T-cell (primary cell): ENCODE data around the gene ARGLU1. TPM values are rescaled to one million over a fixed set of nuclear protein-coding genes. Genes with fewer than 3 reads are reported as not detected.

Experiments
- ATAC-seq, 4 experiments: fragments of 200-7000 bp in 3 of 4; fragments of 150-1000 bp in 1 of 4; cut with Tn5 transposase; replicated peaks in 1 of 4; 1 replicate in 3 of 4; 2 replicates in 1 of 4; pipeline ENCODE4 v1.10.0; 2021; ENCODE audit warnings: moderate library complexity in 3 of 4, mild to moderate bottlenecking in 2 of 4, moderate number of reproducible peaks in 1 of 4
- CTCF ChIA-PET, 2 donors: fragments of 300-600 bp; sonication (Branson Sonifier 250); formaldehyde crosslinking; loops; one replicate each; lab custom pipeline; 2022; ENCODE audit warnings: antibody characterized with exemption in 2 of 2; lab: Charles Lee
- POLR2A ChIA-PET, 2 donors: fragments of 300-600 bp; sonication (Branson Sonifier 250); formaldehyde crosslinking; loops; one replicate each; lab custom pipeline; 2022; ENCODE audit warnings: antibody characterized with exemption in 2 of 2; lab: Charles Lee
- DNase-seq, 35 experiments: peaks; one replicate each; pipeline versions ENCODE4 v3.0.0 to v3.0.0-alpha.2; 2013 to 2023
- H3K27ac ChIP-seq: one replicate; pipeline ENCODE4 v1.5.1; 2013; ENCODE audit warnings: low read length
- H3K27me3 ChIP-seq, 2 experiments: replicated peaks in 1 of 2; 1 replicate in 1 of 2; 2 replicates in 1 of 2; pipeline versions ENCODE4 v1.6.1 to v1.7.0; 2013; ENCODE audit warnings: low read length in 1 of 2, mixed read lengths in 1 of 2; ENCODE audit not compliant: control insufficient read depth in 2 of 2, insufficient read depth in 2 of 2; ENCODE audit errors: extremely low read depth in 1 of 2
- H3K36me3 ChIP-seq, 2 donors: 1 replicate in 1 of 2; 2 replicates in 1 of 2; pipeline versions ENCODE4 v1.6.1 to v1.7.0; 2013; ENCODE audit warnings: low read length in 1 of 2; ENCODE audit not compliant: control insufficient read depth in 2 of 2, insufficient read depth in 1 of 2; ENCODE audit errors: extremely low read depth in 1 of 2
- H3K4me1 ChIP-seq, 2 experiments: 1 replicate in 1 of 2; 2 replicates in 1 of 2; pipeline versions ENCODE4 v1.6.1 to v1.7.0; 2013; ENCODE audit warnings: low read length in 2 of 2, mixed read lengths in 1 of 2; ENCODE audit not compliant: insufficient read depth in 2 of 2, control insufficient read depth in 1 of 2; ENCODE audit errors: extremely low read depth in 1 of 2
- H3K4me3 ChIP-seq, 2 donors: 1 replicate in 1 of 2; 2 replicates in 1 of 2; pipeline versions ENCODE4 v1.5.1 to v1.7.0; 2013; ENCODE audit warnings: mild to moderate bottlenecking in 2 of 2, low read length in 1 of 2, moderate library complexity in 1 of 2; ENCODE audit not compliant: control insufficient read depth in 1 of 2; ENCODE audit errors: extremely low read depth in 1 of 2
- H3K9me3 ChIP-seq: 2 replicates; pipeline ENCODE4 v1.7.0; 2013
- H3K27ac Mint-ChIP-seq, 2 donors: one replicate each; pipeline ENCODE4 v1.8.0; 2020 to 2021; ENCODE audit warnings: mild to moderate bottlenecking in 2 of 2, mixed read lengths in 2 of 2
- H3K27me3 Mint-ChIP-seq, 2 donors: one replicate each; pipeline ENCODE4 v1.8.0; 2021 to 2022; ENCODE audit warnings: mixed read lengths in 2 of 2
- H3K36me3 Mint-ChIP-seq: one replicate; pipeline ENCODE4 v1.8.0; 2021; ENCODE audit warnings: mixed read lengths
- H3K4me1 Mint-ChIP-seq, 3 donors: one replicate each; pipeline ENCODE4 v1.8.0; 2020 to 2022; ENCODE audit warnings: mixed read lengths in 3 of 3, mild to moderate bottlenecking in 1 of 3
- H3K4me3 Mint-ChIP-seq, 3 donors: one replicate each; pipeline ENCODE4 v1.8.0; 2020 to 2022; ENCODE audit warnings: mild to moderate bottlenecking in 3 of 3, mixed read lengths in 3 of 3, moderate library complexity in 3 of 3
- H3K9me3 Mint-ChIP-seq, 3 donors: one replicate each; pipeline ENCODE4 v1.8.0; 2020 to 2022; ENCODE audit warnings: mixed read lengths in 3 of 3
- WGBS: methylation state at CpG from one replicate; pipeline ENCODE4 v1.1.5; 2013; ENCODE audit warnings: missing lambda C conversion rate; ENCODE audit not compliant: insufficient coverage; 5-methylcytosine and 5-hydroxymethylcytosine counted together
- total RNA-seq, 35 experiments: library from RNA in 6 of 35; stranded (reverse) in 6 of 35; fragments of 120-200 nt in 1 of 35; gene quantifications; one replicate each; pipeline versions ENCODE4 v1.2.1 to v1.2.4 and lab custom pipeline; 2013 to 2026

The ARGLU1 gene
- total RNA-seq, 5 donors from 2014 or later (not counting 1 experiment from before 2014, with no cell fraction given) = 158 to 197 (median 184) TPM

DNA sequence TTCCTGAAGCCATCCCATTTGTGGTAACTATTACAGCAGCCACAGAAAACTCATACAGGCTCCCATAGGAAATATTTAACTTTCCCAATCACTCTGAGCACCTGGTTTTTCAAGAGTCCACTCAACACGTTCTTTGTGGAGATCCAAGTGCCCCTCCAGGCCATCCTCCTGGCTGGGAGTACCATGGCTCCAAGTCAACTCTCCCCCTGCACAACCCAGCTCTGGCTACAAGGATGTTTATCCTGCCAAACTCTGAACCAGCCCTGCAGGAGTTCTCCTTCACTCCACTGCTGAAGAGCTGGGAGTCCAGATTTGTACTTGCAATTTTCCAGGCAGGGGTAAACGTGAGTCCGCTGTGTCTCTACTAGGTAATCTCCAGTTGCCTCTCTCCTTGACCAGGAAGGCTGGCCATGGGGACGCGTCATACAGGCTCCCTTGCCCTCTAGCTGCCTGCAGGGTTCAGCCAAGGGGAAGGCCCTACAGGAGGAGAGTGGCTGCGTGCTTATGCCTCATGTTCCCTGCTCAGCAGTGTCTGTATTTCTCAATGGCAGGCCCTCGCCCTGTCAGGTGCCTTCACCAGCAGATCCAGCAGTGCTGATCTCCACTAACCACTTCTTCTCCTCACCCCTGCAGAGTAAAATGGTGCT, 29.9 kb upstream of the ARGLU1 start:
- no peaks in the 10 kb centered on the region for H3K36me3 Mint-ChIP-seq
- H3K4me3 Mint-ChIP-seq = no peak overlapping the region
- ATAC-seq = no peak
- CTCF ChIA-PET = no interaction called here
- H3K9me3 Mint-ChIP-seq = no peaks in the 10 kb centered on the region
- Histone ChIP-seq H3K27ac (no peak overlapping the region), H3K27me3 (peaks cover 0 to 10% of the 10 kb centered on the region in 2 experiments), H3K4me3 (no peak overlapping the region), H3K4me1 (peaks cover 0 to 3% of the 10 kb centered on the region in 2 experiments), H3K36me3 (no peaks in the 10 kb centered on the region), H3K9me3 (no peaks in the 10 kb centered on the region)
- DNase-seq = no peak
- WGBS = 89% methylated on average over 7 of the region's 7 CpGs
- peaks cover 10 to 20% (median 11%) of the 10 kb centered on the region in 3 donors for H3K4me1 Mint-ChIP-seq
- no peak overlapping the region for H3K27ac Mint-ChIP-seq
- peaks cover 13 to 16% of the 10 kb centered on the region in 2 donors for H3K27me3 Mint-ChIP-seq
- POLR2A ChIA-PET = no interaction called here

DNA sequence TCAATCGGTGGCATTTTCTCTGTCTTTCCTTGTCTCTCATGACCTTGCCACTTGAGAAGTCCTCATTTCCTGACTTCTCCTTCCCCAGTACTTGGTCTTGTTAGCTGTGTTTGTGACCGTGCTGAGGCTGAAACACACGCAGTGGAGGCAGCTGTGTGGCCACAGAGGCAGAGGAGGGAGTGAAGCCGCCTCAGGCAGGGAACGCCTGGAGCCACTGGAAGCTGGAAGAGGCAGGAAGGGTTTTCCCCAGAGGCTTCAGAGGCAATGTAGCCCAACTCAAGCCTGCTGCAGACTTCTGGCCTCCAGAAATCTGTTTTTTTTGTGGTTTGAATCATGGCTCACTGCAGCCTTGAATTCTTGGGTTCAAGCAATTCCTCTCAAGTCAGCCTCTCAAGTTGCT, 29.2 kb upstream of the ARGLU1 start:
- H3K36me3 Mint-ChIP-seq = no peaks in the 10 kb centered on the region
- no peak overlapping the region for H3K27ac Mint-ChIP-seq
- ChIA-PET POLR2A (no interaction called here), CTCF (no interaction called here)
- H3K27me3 Mint-ChIP-seq = peaks cover 15 to 22% of the 10 kb centered on the region in 2 donors
- ATAC-seq = no peak
- Histone ChIP-seq H3K4me1 (peaks cover 0 to 3% of the 10 kb centered on the region in 2 experiments), H3K4me3 (no peak overlapping the region), H3K9me3 (no peaks in the 10 kb centered on the region), H3K27me3 (peaks cover 0 to 10% of the 10 kb centered on the region in 2 experiments), H3K27ac (no peak overlapping the region), H3K36me3 (no peaks in the 10 kb centered on the region)
- H3K4me1 Mint-ChIP-seq = peaks cover 10 to 14% (median 11%) of the 10 kb centered on the region in 3 donors
- no peaks in the 10 kb centered on the region for H3K9me3 Mint-ChIP-seq
- no peak for DNase-seq
- 90% methylated on average over 3 of the region's 5 CpGs for WGBS
- no peak overlapping the region for H3K4me3 Mint-ChIP-seq

DNA sequence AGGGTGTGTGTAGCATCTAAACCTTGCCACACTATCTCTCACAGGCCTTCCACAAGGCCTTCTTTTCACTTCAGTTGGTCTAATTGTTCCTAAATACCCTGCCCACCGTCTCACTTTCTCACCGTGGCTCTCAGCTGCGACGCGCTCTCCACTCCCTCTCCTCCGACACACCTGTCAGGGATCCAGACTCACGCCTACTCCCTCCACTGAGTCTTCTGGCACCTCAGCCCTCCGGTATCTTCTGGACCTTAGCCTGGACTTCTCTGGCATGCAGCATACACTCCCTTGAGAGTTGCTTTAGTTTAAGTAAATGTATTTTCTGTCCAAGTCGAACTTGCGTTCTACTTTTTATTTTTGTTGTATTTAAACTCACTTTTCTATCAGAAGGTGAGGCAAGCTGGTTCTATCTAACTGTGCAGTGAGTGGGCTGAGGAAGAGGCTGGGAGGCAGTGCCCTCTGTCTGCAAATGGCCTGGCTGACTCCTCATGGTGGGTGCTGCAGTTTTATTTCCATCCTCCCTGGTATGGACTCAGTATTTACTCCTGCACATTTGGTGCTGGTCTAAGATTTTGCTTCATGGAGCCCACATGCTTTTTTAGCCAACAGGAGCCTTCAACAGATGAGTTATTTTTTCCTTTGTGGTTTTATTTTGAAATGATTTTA, 28.5 kb upstream of the ARGLU1 start:
- peaks cover 0 to 3% of the 10 kb centered on the region in 2 experiments for H3K4me1 ChIP-seq
- no peaks in the 10 kb centered on the region for H3K9me3 Mint-ChIP-seq
- ATAC-seq (no peak), DNase-seq (no peak)
- H3K4me3 ChIP-seq = no peak overlapping the region
- peaks cover 21 to 29% of the 10 kb centered on the region in 2 donors for H3K27me3 Mint-ChIP-seq
- no peaks in the 10 kb centered on the region for H3K36me3 Mint-ChIP-seq
- ChIA-PET CTCF (no interaction called here), POLR2A (no interaction called here)
- no peak overlapping the region for H3K27ac ChIP-seq
- no peak overlapping the region for H3K4me3 Mint-ChIP-seq
- peaks cover 0 to 13% of the 10 kb centered on the region in 2 experiments for H3K27me3 ChIP-seq
- H3K4me1 Mint-ChIP-seq = peaks cover 10 to 12% (median 11%) of the 10 kb centered on the region in 3 donors
- 73% methylated on average over 3 of the region's 10 CpGs for WGBS
- no peaks in the 10 kb centered on the region for H3K9me3 ChIP-seq
- H3K27ac Mint-ChIP-seq = no peak overlapping the region
- no peaks in the 10 kb centered on the region for H3K36me3 ChIP-seq

DNA sequence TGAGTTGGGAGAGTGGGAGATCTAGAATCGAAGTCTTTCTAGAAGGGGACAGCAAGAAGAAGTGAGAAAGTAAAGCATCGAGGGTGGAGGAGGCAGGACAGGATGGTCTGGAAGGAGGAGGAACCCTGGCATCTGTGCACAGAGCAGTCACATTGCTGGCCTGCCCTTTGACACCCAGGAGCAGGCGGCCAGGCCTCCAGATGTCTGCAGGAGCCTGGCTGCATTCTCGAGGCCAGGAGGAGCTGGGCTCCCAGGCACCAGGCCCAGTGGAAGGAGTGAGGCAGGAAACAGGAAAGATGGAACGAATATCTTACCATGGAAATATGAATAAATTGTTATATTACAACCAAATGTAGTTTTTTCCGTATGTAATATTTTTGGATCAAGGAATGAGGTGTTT, 27.7 kb upstream of the ARGLU1 start:
- H3K4me3 Mint-ChIP-seq = no peak overlapping the region
- peaks cover 0 to 14% of the 10 kb centered on the region in 2 experiments for H3K27me3 ChIP-seq
- H3K36me3 Mint-ChIP-seq = no peaks in the 10 kb centered on the region
- no peak overlapping the region for H3K27ac Mint-ChIP-seq
- H3K36me3 ChIP-seq = no peaks in the 10 kb centered on the region
- CTCF ChIA-PET = no interaction called here
- H3K9me3 Mint-ChIP-seq = no peaks in the 10 kb centered on the region
- POLR2A ChIA-PET = no interaction called here
- WGBS = 76% methylated on average over 4 of the region's 6 CpGs
- DNase-seq (no peak), ATAC-seq (no peak)
- H3K27me3 Mint-ChIP-seq = peaks cover 21 to 29% of the 10 kb centered on the region in 2 donors
- H3K9me3 ChIP-seq = no peaks in the 10 kb centered on the region
- no peak overlapping the region for H3K4me3 ChIP-seq
- H3K27ac ChIP-seq = no peak overlapping the region
- H3K4me1 Mint-ChIP-seq = peaks cover 8 to 10% (median 9%) of the 10 kb centered on the region in 3 donors
- peaks cover 0 to 3% of the 10 kb centered on the region in 2 experiments for H3K4me1 ChIP-seq

DNA sequence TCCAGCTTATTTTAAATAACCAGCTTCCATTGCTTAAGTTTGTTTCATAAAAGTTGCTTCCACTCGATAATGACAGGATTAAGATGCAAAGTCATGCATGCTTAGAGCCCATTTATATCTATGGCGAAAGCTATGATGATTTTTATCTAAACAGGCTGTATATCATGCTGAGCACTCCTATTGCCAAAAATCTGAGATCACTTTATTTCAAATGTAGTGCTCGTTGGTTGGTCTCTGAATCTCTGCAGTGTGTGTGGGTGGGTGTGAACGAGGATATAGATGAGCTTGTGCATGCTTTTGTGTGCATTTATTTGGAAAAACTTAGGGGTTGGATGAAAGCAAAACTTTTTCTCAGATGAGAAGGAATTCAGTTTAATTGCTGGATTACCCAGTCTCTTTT, 27.0 kb upstream of the ARGLU1 start:
- H3K27ac ChIP-seq = no peak overlapping the region
- Mint-ChIP-seq H3K27ac (no peak overlapping the region), H3K4me1 (peaks cover 1 to 3% (median 2%) of the 10 kb centered on the region in 3 donors), H3K9me3 (no peaks in the 10 kb centered on the region), H3K27me3 (peaks cover 21 to 29% of the 10 kb centered on the region in 2 donors), H3K36me3 (no peaks in the 10 kb centered on the region), H3K4me3 (no peak overlapping the region)
- ChIA-PET CTCF (interaction anchor here in 1 of 2 donors (0.6 kb wide), 1 partner anchor 51 kb away, joined by 5 read pairs; no protein-coding TSS in a partner anchor), POLR2A (no interaction called here)
- ATAC-seq (no peak), DNase-seq (no peak)
- no peaks in the 10 kb centered on the region for H3K36me3 ChIP-seq
- no peak overlapping the region for H3K4me3 ChIP-seq
- peaks cover 0 to 17% of the 10 kb centered on the region in 2 experiments for H3K27me3 ChIP-seq
- H3K4me1 ChIP-seq = peaks cover 0 to 1% of the 10 kb centered on the region in 2 experiments
- WGBS = 64% methylated on average over 2 of the region's 4 CpGs
- no peaks in the 10 kb centered on the region for H3K9me3 ChIP-seq

DNA sequence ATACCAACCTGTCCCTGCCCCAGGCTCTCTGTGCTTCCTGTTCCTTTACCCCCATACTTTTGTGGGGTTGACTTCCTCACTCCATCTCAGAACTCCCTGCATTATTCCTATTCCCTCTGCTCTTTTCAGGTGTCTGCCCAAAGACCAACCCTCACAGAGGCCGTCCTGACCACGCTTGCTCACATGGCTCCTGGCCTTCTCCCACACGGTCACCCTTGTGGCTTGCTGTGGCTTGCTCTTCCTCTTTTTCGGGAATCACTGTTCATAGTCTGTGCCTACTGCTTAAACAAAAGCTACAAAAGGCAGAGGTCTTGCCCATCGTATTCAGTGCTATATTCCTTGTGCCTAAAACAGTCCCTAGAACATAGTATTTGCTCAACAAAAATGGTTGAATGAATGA, 25.2 kb upstream of the ARGLU1 start:
- no peaks in the 10 kb centered on the region for H3K36me3 Mint-ChIP-seq
- ChIA-PET CTCF (no interaction called here), POLR2A (no interaction called here)
- H3K4me3 Mint-ChIP-seq = no peak overlapping the region
- no peak overlapping the region for H3K4me3 ChIP-seq
- no peak overlapping the region for H3K27ac Mint-ChIP-seq
- ATAC-seq (no peak), DNase-seq (no peak)
- H3K27me3 ChIP-seq = peaks cover 0 to 17% of the 10 kb centered on the region in 2 experiments
- H3K27ac ChIP-seq = no peak overlapping the region
- H3K27me3 Mint-ChIP-seq = peaks cover 19 to 30% of the 10 kb centered on the region in 2 donors
- no peaks in the 10 kb centered on the region for H3K4me1 Mint-ChIP-seq
- WGBS = 18% methylated on average over 2 of the region's 5 CpGs
- H3K9me3 Mint-ChIP-seq = no peaks in the 10 kb centered on the region
- no peaks in the 10 kb centered on the region for H3K4me1 ChIP-seq
- no peaks in the 10 kb centered on the region for H3K36me3 ChIP-seq
- H3K9me3 ChIP-seq = no peaks in the 10 kb centered on the region
